HepG2 (cell line): Measurements from ENCODE around the gene KDM8. TPM values are rescaled to one million over a fixed set of nuclear protein-coding genes. Genes with fewer than 3 reads are reported as not detected.

Experiments used
- AHR ChIP-seq: IDR thresholded peaks from 2 replicates; pipeline ENCODE4 v1.6.1; 2018; ENCODE audit warnings: missing genetic modification reagents, missing compliant biosample characterization
- AKAP8 ChIP-seq: sonication (generic); formaldehyde crosslinking; IDR thresholded peaks from 2 replicates; pipeline ENCODE4 v1.5.1; 2020; ENCODE audit warnings: mild to moderate bottlenecking, missing genetic modification reagents
- ARHGAP35 ChIP-seq: sonication (generic); formaldehyde crosslinking; IDR thresholded peaks from 2 replicates; pipeline ENCODE4 v1.9.0; 2022; ENCODE audit warnings: mild to moderate bottlenecking, inconsistent platforms, moderate library complexity, missing genetic modification reagents, borderline replicate concordance
- BRCA1 ChIP-seq: sonication (generic); formaldehyde crosslinking; IDR thresholded peaks from 2 replicates; pipeline ENCODE4 v1.4.0; 2020; ENCODE audit warnings: missing genetic modification reagents
- ELF4 ChIP-seq: sonication (generic); formaldehyde crosslinking; IDR thresholded peaks from 2 replicates; pipeline ENCODE4 v1.5.0; 2020; ENCODE audit warnings: missing genetic modification reagents, mild to moderate bottlenecking, moderate library complexity, borderline replicate concordance
- HNRNPLL ChIP-seq: fragments of 200-400 bp; formaldehyde crosslinking; IDR thresholded peaks from 2 replicates; pipeline ENCODE4 v1.6.1; 2017; ENCODE audit warnings: mild to moderate bottlenecking, low read depth, low read length; ENCODE audit not compliant: poor library complexity, severe bottlenecking
- HOXD1 ChIP-seq: sonication (generic); formaldehyde crosslinking; IDR thresholded peaks from 2 replicates; pipeline ENCODE4 v1.5.0; 2020; ENCODE audit warnings: missing genetic modification reagents
- JDP2 ChIP-seq: sonication (generic); formaldehyde crosslinking; IDR thresholded peaks from 2 replicates; pipeline ENCODE4 v1.8.1; 2022; ENCODE audit warnings: missing genetic modification reagents, borderline replicate concordance
- MAFG ChIP-seq: sonication (generic); formaldehyde crosslinking; IDR thresholded peaks from 2 replicates; pipeline ENCODE4 v1.5.1; 2020; ENCODE audit warnings: mild to moderate bottlenecking, missing genetic modification reagents
- MXI1 ChIP-seq: IDR thresholded peaks from 3 replicates; pipeline ENCODE4 v1.6.1; 2012; ENCODE audit warnings: low read depth, low read length, inconsistent platforms, borderline replicate concordance
- PHF21A ChIP-seq: sonication (generic); formaldehyde crosslinking; IDR thresholded peaks from 2 replicates; pipeline ENCODE4 v1.5.0; 2020; ENCODE audit warnings: mild to moderate bottlenecking, missing genetic modification reagents
- POLR2A ChIP-seq, 2 experiments: IDR thresholded peaks; 2 replicates each; pipeline ENCODE4 v1.6.1; 2011; ENCODE audit warnings: low read depth in 2 of 2, low read length in 2 of 2, mild to moderate bottlenecking in 1 of 2, moderate library complexity in 1 of 2; ENCODE audit not compliant: insufficient read depth in 1 of 2
- POLR2AphosphoS2 ChIP-seq: IDR thresholded peaks from 2 replicates; pipeline ENCODE4 v1.6.1; 2011; ENCODE audit warnings: low read depth, low read length, improper control_type of control experiment
- REPIN1 ChIP-seq: sonication (generic); formaldehyde crosslinking; IDR thresholded peaks from 2 replicates; pipeline ENCODE4 v1.8.0; 2022; ENCODE audit warnings: missing genetic modification reagents, low read depth, mild to moderate bottlenecking, borderline replicate concordance
- TP53 ChIP-seq: sonication (generic); formaldehyde crosslinking; conservative IDR thresholded peaks from 2 replicates; pipeline ENCODE4 v1.4.0; 2020; ENCODE audit warnings: missing genetic modification reagents
- ZFP36 ChIP-seq: fragments of 150-350 bp; IDR thresholded peaks from 2 replicates; pipeline ENCODE4 v1.6.1; 2018; ENCODE audit warnings: borderline replicate concordance, low read length, low read depth; ENCODE audit not compliant: partially characterized antibody
- ZNF205 ChIP-seq: IDR thresholded peaks from 2 replicates; pipeline ENCODE4 v1.6.1; 2018; ENCODE audit warnings: missing biosample characterization, missing genetic modification reagents
- ZNF331 ChIP-seq: sonication (generic); formaldehyde crosslinking; IDR thresholded peaks from 2 replicates; pipeline ENCODE4 v1.4.0; 2020; ENCODE audit warnings: missing genetic modification reagents
- ZNF619 ChIP-seq: sonication (generic); formaldehyde crosslinking; IDR thresholded peaks from 2 replicates; pipeline ENCODE4 v1.4.0; 2020; ENCODE audit warnings: mild to moderate bottlenecking, missing genetic modification reagents
- ZNF780A ChIP-seq: sonication (generic); formaldehyde crosslinking; IDR thresholded peaks from 2 replicates; pipeline ENCODE4 v1.8.0; 2022; ENCODE audit warnings: mild to moderate bottlenecking, missing genetic modification reagents, moderate library complexity
- ZNF788 ChIP-seq: sonication (generic); formaldehyde crosslinking; IDR thresholded peaks from 2 replicates; pipeline ENCODE4 v1.5.0; 2020; ENCODE audit warnings: mild to moderate bottlenecking, missing genetic modification reagents, borderline replicate concordance
- polyA plus RNA-seq, 8 experiments: library from polyadenylated mRNA; depleted of rRNA in 3 of 8; stranded (reverse) in 7 of 8; unstranded in 1 of 8; fragments of >200 nt; fragmentation: Illumina TruSeq in 4 of 8; extraction: Trizol in 4 of 8; gene quantifications; 2 replicates each; pipeline versions ENCODE4 v1.2.1 to v1.2.3, GENCODE V29; 2011 to 2016; ENCODE audit warnings: low read depth in 4 of 8, missing spikeins in 1 of 8, mixed read lengths in 1 of 8; ENCODE audit not compliant: insufficient read depth in 1 of 8
- total RNA-seq, 5 experiments: library from RNA; depleted of rRNA; stranded (reverse); fragments of >200 nt; fragmentation: Illumina TruSeq; extraction: Trizol; gene quantifications; 2 replicates each; pipeline ENCODE4 v1.2.3, GENCODE V29; 2016; ENCODE audit warnings: low read depth in 1 of 5
- TF ChIP-seq, protein P1 (sequence below): IDR thresholded peaks from 2 replicates; pipeline ENCODE4 v1.6.1; 2016; ENCODE audit warnings: mild to moderate bottlenecking, missing biosample characterization, missing genetic modification reagents
- TF ChIP-seq, protein P2 (sequence below): sonication (generic); formaldehyde crosslinking; IDR thresholded peaks from 2 replicates; pipeline ENCODE4 v1.4.0; 2020; ENCODE audit warnings: missing genetic modification reagents
- TF ChIP-seq, protein P3 (sequence below): sonication (generic); formaldehyde crosslinking; IDR thresholded peaks from 2 replicates; pipeline ENCODE4 v1.5.0; 2020; ENCODE audit warnings: mild to moderate bottlenecking, missing genetic modification reagents
- TF ChIP-seq, protein P4 (sequence below): sonication (generic); formaldehyde crosslinking; IDR thresholded peaks from 2 replicates; pipeline ENCODE4 v1.4.0; 2020; ENCODE audit warnings: mild to moderate bottlenecking, low read depth, missing genetic modification reagents

Gene KDM8
- total and polyA plus RNA-seq, 2 of the 13 experiments (the other 11 are each of a cell fraction or from before 2014, with no cell fraction given) = 3.3 to 8.6 TPM

DNA sequence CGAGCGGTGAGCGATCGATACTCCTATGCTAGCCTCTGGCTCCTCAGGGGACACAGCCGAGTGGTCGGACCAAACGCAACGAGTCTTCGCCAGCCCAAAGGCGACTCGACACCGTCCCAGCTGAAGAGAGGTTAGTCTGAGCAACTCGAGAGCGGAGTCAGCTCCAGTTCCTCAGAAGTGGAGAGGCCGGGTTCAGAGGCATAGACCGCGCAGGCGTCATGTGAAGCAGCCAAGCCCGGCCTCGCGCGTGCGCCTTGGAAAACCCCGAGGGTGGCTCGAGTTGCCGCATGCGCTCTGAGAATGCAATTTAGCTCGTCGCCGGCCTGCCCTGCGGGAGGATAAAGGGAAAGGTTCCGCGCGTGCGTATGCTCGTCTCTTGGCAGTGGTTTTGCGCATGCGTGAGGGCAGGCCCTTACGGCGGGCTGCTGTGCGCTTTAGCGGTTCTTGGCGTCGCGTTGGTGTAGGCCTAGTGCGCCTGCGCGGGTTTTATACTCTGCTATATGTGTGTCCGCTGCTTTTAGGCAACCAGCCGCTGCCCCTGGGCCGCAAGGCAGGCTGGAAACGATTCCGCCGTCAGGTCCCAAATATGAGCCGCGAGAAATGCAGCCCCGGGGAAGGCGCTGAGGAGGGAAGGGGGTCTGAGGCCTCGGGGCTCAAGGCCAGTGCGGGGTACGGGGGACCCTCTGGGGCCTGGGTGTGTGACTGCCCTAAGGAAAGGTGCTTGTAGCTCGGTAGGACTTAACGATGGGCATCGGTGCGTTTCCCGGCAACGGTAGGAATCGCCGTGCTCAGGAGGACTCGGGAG, at the start of gene KDM8 (continued):
- TF ChIP-seq PHF21A (CRISPR knock-in tag) (peak; percentile 56), ARHGAP35 (peak; percentile 78), ELF4 (CRISPR knock-in tag) (peak; percentile 84; the same call in 1 of the 2 replicates), HOXD1 (CRISPR knock-in tag) (peak; percentile 90), ZNF331 (CRISPR knock-in tag) (peak; percentile 83; the same call in 1 of the 2 replicates), TP53 (no peak; the same call in 1 of the 2 replicates), JDP2 (no peak; the same call in 1 of the 2 replicates), ZNF619 (CRISPR knock-in tag) (peak; percentile 77), AHR (CRISPR knock-in tag) (peak; percentile 75), MXI1 (peak; percentile 61; the same call in 2 of the 3 replicates), HNRNPLL (peak; percentile 95), ZFP36 (no peak), MAFG (CRISPR knock-in tag) (no peak), POLR2A (IDR thresholded peaks at IDR 0.05; ENCODE audit: insufficient read depth in 1 of 2, low read depth in 2 of 2, low read length in 2 of 2) (peak; percentile 92 to 98), ZNF780A (CRISPR knock-in tag) (no peak), ZNF205 (CRISPR knock-in tag) (peak; percentile 93), AKAP8 (CRISPR knock-in tag) (0 out of 2 replicates have a peak, but pooled peaks have one; percentile 52), ZNF788 (peak; percentile 97), REPIN1 (peak; percentile 68), POLR2AphosphoS2 (peak; percentile 100; the same call in 1 of the 2 replicates), BRCA1 (CRISPR knock-in tag) (no peak)
- TF ChIP-seq, protein P1, sequence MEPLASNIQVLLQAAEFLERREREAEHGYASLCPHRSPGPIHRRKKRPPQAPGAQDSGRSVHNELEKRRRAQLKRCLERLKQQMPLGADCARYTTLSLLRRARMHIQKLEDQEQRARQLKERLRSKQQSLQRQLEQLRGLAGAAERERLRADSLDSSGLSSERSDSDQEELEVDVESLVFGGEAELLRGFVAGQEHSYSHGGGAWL (CRISPR knock-in tag) = peak; percentile 66
- TF ChIP-seq, protein P2, sequence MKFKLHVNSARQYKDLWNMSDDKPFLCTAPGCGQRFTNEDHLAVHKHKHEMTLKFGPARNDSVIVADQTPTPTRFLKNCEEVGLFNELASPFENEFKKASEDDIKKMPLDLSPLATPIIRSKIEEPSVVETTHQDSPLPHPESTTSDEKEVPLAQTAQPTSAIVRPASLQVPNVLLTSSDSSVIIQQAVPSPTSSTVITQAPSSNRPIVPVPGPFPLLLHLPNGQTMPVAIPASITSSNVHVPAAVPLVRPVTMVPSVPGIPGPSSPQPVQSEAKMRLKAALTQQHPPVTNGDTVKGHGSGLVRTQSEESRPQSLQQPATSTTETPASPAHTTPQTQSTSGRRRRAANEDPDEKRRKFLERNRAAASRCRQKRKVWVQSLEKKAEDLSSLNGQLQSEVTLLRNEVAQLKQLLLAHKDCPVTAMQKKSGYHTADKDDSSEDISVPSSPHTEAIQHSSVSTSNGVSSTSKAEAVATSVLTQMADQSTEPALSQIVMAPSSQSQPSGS (CRISPR knock-in tag) = peak; percentile 93; the same call in 1 of the 2 replicates
- TF ChIP-seq, protein P3, sequence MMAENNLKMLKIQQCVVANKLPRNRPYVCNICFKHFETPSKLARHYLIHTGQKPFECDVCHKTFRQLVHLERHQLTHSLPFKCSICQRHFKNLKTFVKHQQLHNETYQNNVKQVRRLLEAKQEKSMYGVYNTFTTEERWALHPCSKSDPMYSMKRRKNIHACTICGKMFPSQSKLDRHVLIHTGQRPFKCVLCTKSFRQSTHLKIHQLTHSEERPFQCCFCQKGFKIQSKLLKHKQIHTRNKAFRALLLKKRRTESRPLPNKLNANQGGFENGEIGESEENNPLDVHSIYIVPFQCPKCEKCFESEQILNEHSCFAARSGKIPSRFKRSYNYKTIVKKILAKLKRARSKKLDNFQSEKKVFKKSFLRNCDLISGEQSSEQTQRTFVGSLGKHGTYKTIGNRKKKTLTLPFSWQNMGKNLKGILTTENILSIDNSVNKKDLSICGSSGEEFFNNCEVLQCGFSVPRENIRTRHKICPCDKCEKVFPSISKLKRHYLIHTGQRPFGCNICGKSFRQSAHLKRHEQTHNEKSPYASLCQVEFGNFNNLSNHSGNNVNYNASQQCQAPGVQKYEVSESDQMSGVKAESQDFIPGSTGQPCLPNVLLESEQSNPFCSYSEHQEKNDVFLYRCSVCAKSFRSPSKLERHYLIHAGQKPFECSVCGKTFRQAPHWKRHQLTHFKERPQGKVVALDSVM (CRISPR knock-in tag) = no peak
- TF ChIP-seq, protein P4, sequence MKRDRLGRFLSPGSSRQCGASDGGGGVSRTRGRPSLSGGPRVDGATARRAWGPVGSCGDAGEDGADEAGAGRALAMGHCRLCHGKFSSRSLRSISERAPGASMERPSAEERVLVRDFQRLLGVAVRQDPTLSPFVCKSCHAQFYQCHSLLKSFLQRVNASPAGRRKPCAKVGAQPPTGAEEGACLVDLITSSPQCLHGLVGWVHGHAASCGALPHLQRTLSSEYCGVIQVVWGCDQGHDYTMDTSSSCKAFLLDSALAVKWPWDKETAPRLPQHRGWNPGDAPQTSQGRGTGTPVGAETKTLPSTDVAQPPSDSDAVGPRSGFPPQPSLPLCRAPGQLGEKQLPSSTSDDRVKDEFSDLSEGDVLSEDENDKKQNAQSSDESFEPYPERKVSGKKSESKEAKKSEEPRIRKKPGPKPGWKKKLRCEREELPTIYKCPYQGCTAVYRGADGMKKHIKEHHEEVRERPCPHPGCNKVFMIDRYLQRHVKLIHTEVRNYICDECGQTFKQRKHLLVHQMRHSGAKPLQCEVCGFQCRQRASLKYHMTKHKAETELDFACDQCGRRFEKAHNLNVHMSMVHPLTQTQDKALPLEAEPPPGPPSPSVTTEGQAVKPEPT (CRISPR knock-in tag) = no peak
